ENCODE data around the gene OSGEPL1. TPM values are rescaled to one million over a fixed set of nuclear protein-coding genes. Genes with fewer than 3 reads are reported as not detected.

Gene OSGEPL1
- total RNA-seq, 1 experiment from 2014 or later, result 6.3 TPM

GRCh38 chr2:189802396-189802912 lies 39.9 kb upstream of the OSGEPL1 start:
- peaks cover 20% of the 10 kb centered on the region; the same call in 1 of the 2 replicates for H3K36me3 ChIP-seq (ENCODE audit: control insufficient read depth, insufficient read depth, low read length)
- H3K9me3 ChIP-seq (ENCODE audit: control insufficient read depth, insufficient read depth, low read depth, low read length), result no peaks in the 10 kb centered on the region
- no peak for DNase-seq (ENCODE audit: low read depth, low spot score)
- ATAC-seq, result no peak
- H3K4me1 ChIP-seq (ENCODE audit: control insufficient read depth, insufficient read depth, low read length), result peaks cover 4% of the 10 kb centered on the region; the same call in 1 of the 2 replicates
- in situ Hi-C loops (cut with HindIII; ENCODE audit: low pct_unique_long_range_greater_than_20kb, low sequenced_read_pairs) (no loop called here), intact Hi-C loops (cut with micrococcal nuclease; ENCODE audit: unreplicated experiment) (no loop called here)
- ChIA-PET POLR2A (no interaction called here), CTCF (interaction anchor here (0.6 kb wide), 1 partner anchor 74 kb away, joined by 4 read pairs; no protein-coding TSS in a partner anchor)
- TF ChIP-seq CTCF (IDR thresholded peaks at IDR 0.05) (no peak), TCF7L2 (IDR thresholded peaks at IDR 0.05; ENCODE audit: low read depth, low read length) (no peak), SIN3A (IDR thresholded peaks at IDR 0.05; ENCODE audit: borderline replicate concordance, insufficient read depth, low read depth, low read length) (no peak), REST (IDR thresholded peaks at IDR 0.05; ENCODE audit: insufficient read depth in 1 of 2, low read depth in 2 of 2, low read length in 1 of 2) (no peak), POLR2AphosphoS5 (IDR thresholded peaks at IDR 0.05; ENCODE audit: low read depth, low read length) (no peak)
- no TSS peak for BruUV-seq (replicated peaks)
- no peak overlapping the region for H3K27ac ChIP-seq (ENCODE audit: low read length)
- H3K4me3 ChIP-seq (ENCODE audit: low read depth in 2 of 2, low read length in 2 of 2), result no peak overlapping the region
- no peaks in the 10 kb centered on the region for H3K27me3 ChIP-seq (ENCODE audit: control insufficient read depth, insufficient read depth, low read length)

GRCh38 chr2:189799531-189799930 lies 36.9 kb upstream of the OSGEPL1 start:
- no TSS peak for BruUV-seq (replicated peaks)
- Histone ChIP-seq H3K4me3 (ENCODE audit: low read depth in 2 of 2, low read length in 2 of 2) (no peak overlapping the region), H3K27me3 (ENCODE audit: control insufficient read depth, insufficient read depth, low read length) (no peaks in the 10 kb centered on the region), H3K36me3 (ENCODE audit: control insufficient read depth, insufficient read depth, low read length) (peaks cover 17% of the 10 kb centered on the region), H3K27ac (ENCODE audit: low read length) (0 out of 2 replicates have a peak overlapping the region, but pooled peaks have one; percentile 7), H3K4me1 (ENCODE audit: control insufficient read depth, insufficient read depth, low read length) (peaks cover 4% of the 10 kb centered on the region; the same call in 1 of the 2 replicates), H3K9me3 (ENCODE audit: control insufficient read depth, insufficient read depth, low read depth, low read length) (no peaks in the 10 kb centered on the region)
- intact Hi-C loops (cut with micrococcal nuclease; ENCODE audit: unreplicated experiment), result loop anchor here (5.0 kb wide), 1 partner anchor 273 kb away; no protein-coding TSS in a partner anchor
- DNase-seq (ENCODE audit: low read depth, low spot score), result no peak
- POLR2A ChIA-PET, result no interaction called here
- CTCF ChIA-PET, result interaction anchor here (0.6 kb wide), 1 partner anchor 39 kb away, joined by 4 read pairs; no protein-coding TSS in a partner anchor
- in situ Hi-C loops (cut with HindIII; ENCODE audit: low pct_unique_long_range_greater_than_20kb, low sequenced_read_pairs), result no loop called here
- ATAC-seq, result peak; percentile 60; the same call in 1 of the 2 replicates
- no peak for TF ChIP-seq REST (IDR thresholded peaks at IDR 0.05; ENCODE audit: insufficient read depth in 1 of 2, low read depth in 2 of 2, low read length in 1 of 2)
- TF ChIP-seq CTCF (IDR thresholded peaks at IDR 0.05), result no peak
- TF ChIP-seq TCF7L2 (IDR thresholded peaks at IDR 0.05; ENCODE audit: low read depth, low read length), result no peak
- TF ChIP-seq SIN3A (IDR thresholded peaks at IDR 0.05; ENCODE audit: borderline replicate concordance, insufficient read depth, low read depth, low read length), result no peak
- no peak for TF ChIP-seq POLR2AphosphoS5 (IDR thresholded peaks at IDR 0.05; ENCODE audit: low read depth, low read length)
